Stimulated activated CD8-positive, alpha-beta memory T cell treated with anti-CD3 and anti-CD28 coated beads, Interleukin-15, amount 100 ng/mL, for 24 hours (primary cell): ENCODE measurements around the gene ANAPC16.
A peak's percentile ranks its signal among the peaks of the same experiment; 100 is the strongest.
"Not testable (repeated sequence)": the region's sequence is repeated elsewhere in the genome, so short reads cannot be mapped to it uniquely, and the experiment has no call there.

ENCODE experiments used
- DNase-seq: peaks from one replicate; pipeline ENCODE4 v3.0.0-alpha.2; 2020; ENCODE audit warnings: low read depth

Gene ANAPC16

GRCh38 chr10:72263613-72264241, 47.9 kb downstream of the ANAPC16 start:
- no peak for DNase-seq

- DNase-seq, result no peak
These were observed 48.7 kb downstream of the ANAPC16 start for GRCh38 chr10:72264536-72264935.

- no peak for DNase-seq
These were observed 49.7 kb downstream of the ANAPC16 start for GRCh38 chr10:72265508-72265907.

- DNase-seq, result no peak
These were observed 50.4 kb downstream of the ANAPC16 start for GRCh38 chr10:72265990-72266865.

- DNase-seq, result no peak
These were observed 51.6 kb downstream of the ANAPC16 start for GRCh38 chr10:72267381-72267780.

GRCh38 chr10:72267819-72268399, 52.1 kb downstream of the ANAPC16 start:
- no peak for DNase-seq

GRCh38 chr10:72268475-72269200, 52.8 kb downstream of the ANAPC16 start:
- not testable (repeated sequence) for DNase-seq

- no peak for DNase-seq
These were observed 54.9 kb downstream of the ANAPC16 start for GRCh38 chr10:72270607-72271281.

GRCh38 chr10:72272689-72273409, 57.0 kb downstream of the ANAPC16 start:
- DNase-seq, result no peak

- DNase-seq, result peak; percentile 94
These were observed 57.8 kb downstream of the ANAPC16 start, which contains the start of gene DDIT4 for GRCh38 chr10:72273410-72274212. Gene DDIT4, plus strand, starts transcription at chr10:72273924. Its CDS starts 293 bp downstream, at chr10:72274217.

GRCh38 chr10:72274213-72274729, 58.5 kb downstream of the ANAPC16 start:
- DNase-seq, result no peak

- no peak for DNase-seq
These were observed 59.0 kb downstream of the ANAPC16 start for GRCh38 chr10:72274730-72275350.

GRCh38 chr10:72275351-72276012, 59.7 kb downstream of the ANAPC16 start:
- DNase-seq, result no peak

- DNase-seq, result no peak
These were observed 60.2 kb downstream of the ANAPC16 start for GRCh38 chr10:72276013-72276387.

GRCh38 chr10:72276421-72277339, 60.9 kb downstream of the ANAPC16 start:
- DNase-seq, result no peak

GRCh38 chr10:72277340-72277995, 61.7 kb downstream of the ANAPC16 start:
- DNase-seq, result no peak

- no peak for DNase-seq
These were observed 62.3 kb downstream of the ANAPC16 start for GRCh38 chr10:72277996-72278667.
